Measurements from ENCODE around the gene MDN1.
"Not testable (repeated sequence)": the region's sequence is repeated elsewhere in the genome, so short reads cannot be mapped to it uniquely, and the experiment has no call there.

Gene MDN1

GRCh38 chr6:89685311-89685710 lies 134.3 kb downstream of the MDN1 start:
- no peak for DNase-seq

GRCh38 chr6:89682991-89683390 lies 136.6 kb downstream of the MDN1 start:
- DNase-seq: no peak

DNA sequence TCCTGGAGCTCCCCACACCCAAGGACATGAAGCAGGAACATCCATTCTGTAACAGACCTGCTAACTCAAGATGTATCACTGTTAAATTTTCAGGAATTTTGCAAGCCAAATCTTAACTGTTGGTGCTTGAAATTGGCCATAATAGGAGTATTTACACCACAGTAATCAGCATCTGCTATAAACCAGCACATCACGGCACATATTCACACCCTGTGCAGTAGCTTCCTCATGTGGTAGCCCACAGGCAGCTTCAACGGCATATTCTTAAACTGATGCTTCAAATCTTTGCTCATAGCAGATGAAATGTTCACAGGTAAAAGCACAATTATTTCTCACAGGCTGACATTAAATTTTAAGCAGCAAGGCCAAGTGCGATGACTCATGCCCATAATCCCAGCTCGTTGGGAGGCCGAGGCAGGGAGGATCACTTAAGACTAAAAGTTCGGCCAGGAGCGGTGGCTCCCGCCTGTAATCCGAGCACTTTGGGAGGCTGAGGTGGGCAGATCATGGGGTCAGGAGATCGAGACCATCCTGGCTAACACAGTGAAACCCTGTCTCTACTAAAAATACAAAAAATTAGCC lies 137.5 kb downstream of the MDN1 start:
- no peak for DNase-seq

DNA sequence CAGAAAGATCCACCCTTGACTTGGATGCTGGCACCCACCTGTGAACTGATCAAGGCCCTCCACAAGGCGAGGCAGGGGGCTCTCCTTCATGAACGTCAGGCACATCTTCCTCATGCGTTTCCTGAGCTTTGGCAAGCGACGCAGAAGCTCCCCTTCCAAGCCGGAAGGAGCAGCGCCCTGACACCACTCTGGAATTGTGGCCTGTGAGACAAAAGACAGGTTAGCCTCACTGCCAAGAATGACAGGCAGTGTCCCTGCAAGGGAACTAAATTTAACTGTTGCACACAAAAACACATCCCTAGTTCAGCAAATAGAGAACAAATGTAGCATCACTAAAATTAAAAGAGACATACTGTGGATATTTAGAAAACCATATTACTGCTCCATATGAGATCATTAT lies 139.0 kb downstream of the MDN1 start:
- DNase-seq: no peak

DNA sequence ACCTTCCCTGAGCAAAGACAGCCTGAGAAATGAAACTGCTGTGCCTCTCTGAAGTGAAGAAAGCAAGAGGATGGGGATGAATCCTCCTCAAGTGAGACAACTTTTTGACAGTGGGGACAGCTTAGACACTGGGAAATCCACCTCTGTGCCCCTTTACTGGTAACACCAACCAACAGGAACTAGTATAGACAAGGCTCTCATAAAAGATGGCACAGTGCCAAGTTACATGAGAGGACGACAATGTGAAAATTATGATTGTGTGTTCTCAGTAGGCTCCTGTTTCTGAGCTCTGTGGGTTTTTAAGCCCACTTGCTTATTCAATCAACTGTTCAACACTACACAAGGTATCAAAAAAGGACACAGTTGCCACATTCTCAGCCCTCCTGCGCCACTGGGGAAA lies 139.4 kb downstream of the MDN1 start:
- DNase-seq: no peak

- no peak for DNase-seq
Observed at GRCh38 chr6:89679215-89680120, 140.1 kb downstream of the MDN1 start.

- no peak for DNase-seq
Observed at GRCh38 chr6:89678531-89678930, 141.1 kb downstream of the MDN1 start.

DNA sequence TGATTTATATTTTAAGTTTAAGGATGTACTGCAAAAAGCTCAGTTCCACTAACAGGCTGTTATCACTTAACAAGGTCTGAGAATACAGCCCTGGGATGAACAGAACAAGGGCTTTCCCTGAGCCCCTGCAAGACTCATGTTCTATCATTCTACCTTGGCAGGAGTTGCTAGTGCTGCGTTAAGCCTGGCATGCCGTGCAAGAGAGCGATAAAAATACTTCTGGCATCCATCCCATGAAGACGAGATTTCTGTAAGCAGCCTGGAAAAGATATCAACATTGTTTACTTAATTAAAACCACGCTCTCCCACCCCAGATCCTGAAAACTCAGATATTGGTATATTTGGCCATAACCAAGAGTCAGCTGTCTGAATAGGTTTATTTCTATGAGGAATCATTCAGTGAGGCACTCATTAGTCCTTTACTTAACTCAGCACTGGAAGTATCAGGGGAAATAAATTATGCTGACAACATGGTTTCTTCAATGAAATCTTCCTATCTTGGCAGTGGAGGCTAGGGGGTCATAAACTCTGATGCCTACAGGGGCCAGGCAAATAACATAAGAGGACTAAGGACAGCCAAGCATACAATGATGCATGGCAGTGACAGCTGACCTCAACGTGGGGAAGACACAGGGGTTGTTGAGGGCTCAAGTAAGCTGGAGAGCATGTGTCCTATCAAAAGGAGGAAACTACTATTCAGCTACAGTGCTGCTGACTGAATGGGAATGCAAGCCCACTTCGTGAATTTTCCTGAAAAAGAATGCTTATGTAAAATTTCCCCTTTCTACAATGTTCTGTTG lies 143.4 kb downstream of the MDN1 start:
- no peak for DNase-seq

- no peak for DNase-seq
Observed at GRCh38 chr6:89670935-89671565, 148.5 kb downstream of the MDN1 start.

GRCh38 chr6:89669002-89669401 lies 150.6 kb downstream of the MDN1 start:
- no peak for DNase-seq

DNA sequence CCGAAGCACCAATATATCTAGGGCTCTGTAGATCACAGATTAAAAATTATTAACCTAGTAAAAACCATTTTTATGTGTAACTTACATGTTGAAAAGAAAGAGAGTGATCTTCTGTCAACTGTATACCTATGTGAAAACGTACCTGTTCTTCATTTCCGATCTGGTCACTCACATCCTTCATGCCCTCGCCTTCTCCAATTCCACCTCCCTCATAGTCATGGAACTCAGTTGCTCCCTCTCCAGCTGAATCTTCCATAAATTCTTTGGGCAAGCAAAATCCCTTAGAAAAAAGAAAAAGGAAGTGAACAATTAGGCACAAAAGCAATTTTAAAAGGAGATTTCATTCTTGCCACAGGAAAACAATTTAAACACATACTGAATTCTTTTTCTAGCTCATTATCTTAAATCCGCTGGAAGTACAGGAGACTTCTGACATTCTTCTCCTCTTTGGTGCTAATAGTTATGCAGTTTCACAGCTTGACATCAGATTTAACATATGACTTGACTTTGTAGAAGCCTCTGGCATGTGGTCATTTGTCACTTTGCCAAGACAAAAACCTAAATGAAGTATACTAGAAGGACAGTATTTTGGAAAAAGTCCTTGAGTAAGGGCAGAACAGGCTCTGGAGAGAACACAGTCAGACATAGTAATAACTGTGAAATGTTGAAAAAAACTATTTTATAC lies 151.6 kb downstream of the MDN1 start:
- no peak for DNase-seq

DNA sequence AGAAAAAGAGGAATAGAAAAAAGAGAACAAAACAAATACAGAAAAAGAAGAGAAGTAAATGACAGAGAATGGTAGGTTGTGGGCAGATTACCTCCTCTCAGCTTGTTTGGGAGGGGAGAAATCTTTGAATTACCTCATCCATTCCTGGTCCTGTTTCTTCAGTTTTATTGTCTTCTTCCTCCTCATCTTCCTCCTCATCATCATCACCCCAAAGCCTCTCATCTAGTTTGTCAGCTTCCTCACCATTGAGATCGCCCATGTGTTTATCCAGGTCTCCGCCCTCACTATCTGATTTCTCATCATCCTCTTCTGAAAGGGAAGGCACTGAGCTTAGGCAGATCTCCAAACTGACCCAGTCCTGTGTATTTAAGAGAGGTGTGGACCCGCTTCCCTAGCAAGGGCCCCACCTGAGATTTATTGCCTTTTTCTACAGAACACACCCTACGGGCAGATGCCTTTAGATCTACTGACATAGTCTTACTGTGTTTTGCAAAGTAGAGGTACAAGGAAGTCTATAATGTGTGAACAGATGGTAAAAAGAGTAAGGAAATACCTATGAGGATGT lies 156.9 kb downstream of the MDN1 start:
- no peak for DNase-seq

GRCh38 chr6:89661559-89661958 lies 158.0 kb downstream of the MDN1 start:
- no peak for DNase-seq

DNA sequence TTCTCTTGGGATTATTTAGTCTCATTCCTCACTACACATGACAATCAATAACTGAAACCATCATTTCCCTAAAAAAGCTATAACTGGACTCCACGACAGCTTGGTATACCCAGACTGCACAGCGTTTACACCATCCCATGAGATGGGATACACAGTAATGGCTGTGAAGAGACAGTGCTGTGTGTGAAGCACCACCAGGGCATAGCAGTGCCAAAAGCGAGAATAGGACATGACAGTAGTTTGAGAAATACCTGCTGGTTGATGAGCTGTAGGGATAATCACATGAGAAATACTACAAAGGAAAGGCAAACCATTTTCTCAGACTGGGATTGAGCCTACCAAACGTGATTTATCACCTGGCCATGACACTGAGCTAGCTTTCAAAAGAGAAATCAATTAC lies 158.6 kb downstream of the MDN1 start:
- DNase-seq: no peak

GRCh38 chr6:89657445-89658158 lies 162.0 kb downstream of the MDN1 start:
- DNase-seq: no peak

- DNase-seq: no peak
Observed at GRCh38 chr6:89655122-89655521, 164.5 kb downstream of the MDN1 start.

- no peak for DNase-seq
Observed at GRCh38 chr6:89650579-89650978, 169.0 kb downstream of the MDN1 start.

- no peak for DNase-seq
Observed at GRCh38 chr6:89649682-89650081, 169.9 kb downstream of the MDN1 start.

DNA sequence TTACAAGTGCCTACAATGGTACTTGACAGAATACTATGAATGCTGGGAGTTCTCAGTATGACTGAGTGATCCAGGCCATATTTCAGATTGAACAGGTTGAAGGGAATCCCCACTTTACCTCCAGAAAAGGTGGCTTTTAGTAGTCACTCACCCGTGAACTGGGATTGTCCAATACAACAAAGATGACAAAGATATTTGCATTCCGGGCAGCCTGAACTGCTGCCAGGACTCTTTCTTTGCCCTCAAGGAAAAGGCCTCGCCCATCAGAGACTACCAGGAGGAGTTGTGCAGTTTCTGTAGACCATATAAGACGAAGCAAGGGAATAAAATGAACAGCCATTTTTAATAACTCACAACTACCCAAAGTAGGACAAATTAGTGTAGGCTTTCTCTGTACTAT lies 174.7 kb downstream of the MDN1 start:
- no peak for DNase-seq

GRCh38 chr6:89643406-89643805 lies 176.2 kb downstream of the MDN1 start:
- DNase-seq: no peak

DNA sequence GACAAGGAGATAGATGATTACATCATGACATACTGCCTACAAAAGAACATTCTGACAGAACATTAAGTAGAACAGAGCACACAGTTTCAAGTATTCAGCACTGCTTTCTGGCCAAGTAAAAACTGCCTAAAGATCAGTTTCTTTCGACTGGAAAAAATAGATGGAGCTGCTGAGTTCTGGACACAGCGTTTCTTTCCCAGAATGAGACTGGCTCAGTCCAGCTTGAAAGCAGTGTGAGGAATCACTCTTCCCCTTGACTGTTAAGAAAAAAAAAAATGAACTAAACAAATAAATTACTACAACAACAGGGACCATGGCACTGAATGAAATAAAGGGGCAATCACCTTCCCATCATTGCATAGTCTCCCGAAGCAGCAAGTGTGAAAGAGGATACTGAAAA lies 176.6 kb downstream of the MDN1 start:
- DNase-seq: no peak

GRCh38 chr6:89641581-89641980 lies 178.0 kb downstream of the MDN1 start:
- not testable (repeated sequence) for DNase-seq
